GM18858 (cell line): ENCODE results near the gene TEX54.
"Not testable (repeated sequence)": the region's sequence is repeated elsewhere in the genome, so short reads cannot be mapped to it uniquely, and the experiment has no call there.

Experiments used
- ATAC-seq: cut with Tn5 transposase; IDR thresholded peaks from one replicate; pipeline ENCODE4 v1.9.1; 2021; ENCODE audit not compliant: unreplicated experiment

The TEX54 gene

DNA sequence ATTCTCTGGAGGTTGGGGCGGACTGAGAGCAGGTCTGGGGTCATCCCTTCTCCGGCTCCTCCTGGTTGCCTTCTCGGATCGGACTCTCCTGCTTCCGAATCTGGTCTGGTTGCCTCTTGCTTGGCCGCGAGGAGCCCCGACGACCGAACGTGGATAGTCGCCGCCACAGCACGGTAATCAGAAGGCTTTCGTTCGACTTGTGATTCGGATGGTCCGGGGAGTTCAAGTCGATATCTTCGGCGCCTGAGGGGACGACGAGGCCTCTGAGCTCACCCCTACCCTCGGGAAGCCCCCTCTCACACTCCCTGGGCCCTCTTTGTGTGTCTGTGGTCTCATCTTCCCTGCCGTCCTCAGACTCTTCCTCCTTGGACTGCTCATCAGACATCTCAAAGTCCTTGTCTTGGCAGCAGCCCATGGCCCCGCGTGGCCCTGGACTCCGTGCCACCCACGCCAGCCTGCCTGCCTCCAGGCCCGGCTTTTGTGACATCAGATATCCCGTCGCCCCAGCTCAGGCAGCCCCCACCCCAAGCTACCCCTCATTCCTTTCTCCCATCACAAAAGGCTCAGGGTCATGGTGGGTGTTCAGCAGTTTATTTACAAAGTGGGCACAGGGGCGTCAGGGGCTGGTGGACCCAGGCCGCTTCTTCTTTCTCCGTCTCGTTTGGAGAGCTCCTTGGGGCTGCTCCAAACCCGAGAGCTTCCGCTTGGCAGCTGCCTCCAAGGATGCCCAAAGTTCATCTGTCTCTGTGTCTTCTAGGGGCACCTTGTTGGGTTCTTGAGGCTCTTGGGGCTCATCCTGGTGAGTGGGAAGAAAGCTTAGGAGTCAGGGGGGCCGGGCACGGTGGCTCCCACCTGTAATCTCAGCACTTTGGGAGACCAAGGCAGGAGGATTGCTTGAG is at the start of gene TEX54:
TSS of gene TEX54 (minus strand) at position 506 of the 899 bp plus-strand sequence.
- peak; percentile 5 for ATAC-seq

DNA sequence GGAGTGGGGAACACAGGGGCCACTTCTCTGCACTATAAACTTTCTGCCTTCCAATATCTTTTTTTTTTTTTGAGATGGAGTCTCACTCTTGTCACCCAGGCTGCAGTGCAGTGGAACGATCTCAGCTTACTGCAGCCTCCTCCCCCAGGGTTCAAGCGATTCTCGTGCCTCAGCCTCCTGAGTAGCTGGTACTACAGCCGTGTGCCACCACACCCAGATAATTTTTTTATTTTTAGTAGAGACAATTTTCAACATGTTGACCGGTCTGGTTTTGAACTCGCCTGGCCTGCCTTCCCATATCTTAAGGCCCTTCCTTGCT is 49.7 kb upstream of the TEX54 start:
- ATAC-seq, result no peak

DNA sequence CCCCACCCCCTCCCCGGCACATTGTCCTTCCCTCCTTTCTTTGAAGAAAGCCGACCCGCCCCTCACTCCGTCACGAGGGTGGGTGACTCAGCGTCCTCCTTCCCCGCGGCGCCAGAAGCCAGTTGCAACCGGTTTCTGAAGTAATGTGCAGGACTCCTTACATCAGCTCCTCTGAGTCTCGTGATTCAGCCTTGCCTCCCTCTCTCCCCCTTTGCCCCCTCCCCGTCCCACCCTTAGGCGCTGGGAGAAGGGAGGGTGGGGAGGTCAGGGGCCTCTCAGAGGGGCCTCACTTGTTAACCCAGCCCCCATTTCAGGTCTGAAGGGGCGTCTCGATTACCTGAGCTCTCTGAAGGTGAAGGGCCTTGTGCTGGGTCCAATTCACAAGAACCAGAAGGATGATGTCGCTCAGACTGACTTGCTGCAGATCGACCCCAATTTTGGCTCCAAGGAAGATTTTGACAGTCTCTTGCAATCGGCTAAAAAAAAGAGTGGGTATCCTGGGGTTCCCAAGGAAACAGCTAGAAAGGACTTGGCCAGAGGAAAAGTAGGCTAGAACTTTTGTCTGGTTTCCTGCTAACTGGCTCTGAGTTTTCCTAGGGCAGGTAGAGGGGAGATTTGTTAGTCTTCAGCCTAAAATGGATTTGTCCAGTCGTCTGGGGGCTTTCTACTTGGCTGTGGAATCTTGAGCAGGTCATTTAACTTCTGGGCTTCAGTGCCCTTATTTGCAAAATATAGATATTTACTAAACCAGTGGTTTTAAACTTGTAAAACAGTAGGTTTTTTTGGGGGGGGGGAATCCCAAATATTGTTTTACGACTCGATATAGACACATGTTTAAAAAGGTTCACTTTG is 49.2 kb upstream of the TEX54 start:
- peak; percentile 30 for ATAC-seq

DNA sequence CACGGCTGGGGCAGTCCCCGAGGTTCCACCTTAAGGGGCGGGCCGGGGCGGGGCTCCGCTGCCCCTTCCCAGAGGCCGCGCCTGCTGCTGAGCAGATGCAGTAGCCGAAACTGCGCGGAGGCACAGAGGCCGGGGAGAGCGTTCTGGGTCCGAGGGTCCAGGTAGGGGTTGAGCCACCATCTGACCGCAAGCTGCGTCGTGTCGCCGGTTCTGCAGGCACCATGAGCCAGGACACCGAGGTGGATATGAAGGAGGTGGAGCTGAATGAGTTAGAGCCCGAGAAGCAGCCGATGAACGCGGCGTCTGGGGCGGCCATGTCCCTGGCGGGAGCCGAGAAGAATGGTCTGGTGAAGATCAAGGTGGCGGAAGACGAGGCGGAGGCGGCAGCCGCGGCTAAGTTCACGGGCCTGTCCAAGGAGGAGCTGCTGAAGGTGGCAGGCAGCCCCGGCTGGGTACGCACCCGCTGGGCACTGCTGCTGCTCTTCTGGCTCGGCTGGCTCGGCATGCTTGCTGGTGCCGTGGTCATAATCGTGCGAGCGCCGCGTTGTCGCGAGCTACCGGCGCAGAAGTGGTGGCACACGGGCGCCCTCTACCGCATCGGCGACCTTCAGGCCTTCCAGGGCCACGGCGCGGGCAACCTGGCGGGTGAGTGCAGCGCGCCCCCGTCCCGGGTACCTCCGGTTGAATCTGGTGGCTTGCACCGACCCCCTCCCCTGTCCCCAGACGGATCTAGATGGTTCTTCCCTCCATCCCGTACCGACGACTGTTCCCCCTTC is 48.4 kb upstream of the TEX54 start, which contains the start of gene SLC3A2:
TSS of gene SLC3A2 (plus strand) at position 94 of the 776 bp plus-strand sequence. CDS start at position 222, 128 bp downstream.
- peak; percentile 48 for ATAC-seq

DNA sequence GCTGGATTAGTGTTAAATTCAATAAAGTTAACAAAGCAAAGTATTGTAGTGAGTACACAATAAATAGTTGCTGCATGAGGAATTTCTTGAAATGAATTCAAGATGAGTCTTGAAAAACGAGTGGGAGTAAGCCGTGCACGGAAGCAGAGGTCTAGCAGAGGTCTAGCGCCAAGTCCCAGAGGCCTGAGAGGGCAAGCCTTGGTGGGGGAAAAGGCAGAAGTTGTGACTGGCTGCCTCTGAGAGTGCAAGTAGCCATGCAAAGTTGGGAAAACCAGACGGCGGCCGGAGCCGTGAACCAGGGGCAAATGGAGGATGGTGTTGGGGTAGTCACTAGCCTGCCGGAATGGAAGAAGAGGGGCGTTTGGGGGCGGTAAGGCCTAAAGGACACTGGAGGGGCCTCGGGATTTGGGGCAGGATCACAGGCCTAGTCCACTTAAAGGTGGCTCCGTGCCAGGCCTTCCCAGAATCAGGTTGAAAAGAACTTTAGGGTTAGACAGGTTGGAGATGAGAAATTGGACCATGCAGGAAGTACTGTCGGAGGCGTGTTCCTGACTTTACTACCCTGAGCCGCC is 47.7 kb upstream of the TEX54 start:
- ATAC-seq, result no peak

DNA sequence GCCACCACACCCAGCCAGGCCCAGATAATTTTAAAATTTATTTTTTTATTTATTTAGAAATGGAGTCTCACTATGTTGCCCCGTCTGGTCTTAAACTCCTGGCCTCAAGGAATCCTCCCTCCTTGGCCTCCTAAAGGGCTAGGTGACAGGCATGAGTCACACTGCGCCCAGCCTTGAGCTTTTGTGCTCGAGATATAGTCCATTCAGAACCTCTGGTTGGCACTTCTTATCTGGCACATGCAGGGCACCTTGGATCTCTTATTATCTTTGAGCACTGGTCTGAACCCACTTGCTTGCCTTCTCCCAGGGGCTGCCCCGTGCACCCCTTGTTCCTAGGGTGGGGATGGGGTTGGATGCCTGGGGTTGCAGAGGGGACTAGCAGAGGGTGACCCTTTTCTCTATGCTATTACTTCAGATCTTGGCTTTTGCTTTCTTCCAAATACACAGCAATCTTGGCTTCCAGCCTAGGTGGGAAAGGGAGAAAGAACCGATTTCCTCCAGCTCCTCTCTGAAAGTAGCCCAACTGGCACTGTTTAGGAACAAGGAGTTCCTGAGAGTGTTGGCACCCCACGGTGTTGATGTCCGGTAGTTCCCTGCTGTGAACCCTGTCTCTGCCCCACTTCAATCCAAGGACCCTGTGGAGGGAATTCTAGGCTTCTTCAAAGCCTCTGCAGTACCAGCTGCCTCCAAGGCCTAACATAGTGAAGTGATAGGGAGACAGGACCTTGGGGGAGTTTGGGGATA is 46.8 kb upstream of the TEX54 start:
- ATAC-seq, result no peak

GRCh38 chr11:62876712-62877111 is 44.1 kb upstream of the TEX54 start:
- no peak for ATAC-seq

- ATAC-seq, result no peak
Observed at GRCh38 chr11:62875698-62876478, 43.2 kb upstream of the TEX54 start.

GRCh38 chr11:62874851-62875250 is 42.2 kb upstream of the TEX54 start:
- no peak for ATAC-seq

- ATAC-seq, result no peak
Observed at GRCh38 chr11:62865635-62866034, 33.0 kb upstream of the TEX54 start.

DNA sequence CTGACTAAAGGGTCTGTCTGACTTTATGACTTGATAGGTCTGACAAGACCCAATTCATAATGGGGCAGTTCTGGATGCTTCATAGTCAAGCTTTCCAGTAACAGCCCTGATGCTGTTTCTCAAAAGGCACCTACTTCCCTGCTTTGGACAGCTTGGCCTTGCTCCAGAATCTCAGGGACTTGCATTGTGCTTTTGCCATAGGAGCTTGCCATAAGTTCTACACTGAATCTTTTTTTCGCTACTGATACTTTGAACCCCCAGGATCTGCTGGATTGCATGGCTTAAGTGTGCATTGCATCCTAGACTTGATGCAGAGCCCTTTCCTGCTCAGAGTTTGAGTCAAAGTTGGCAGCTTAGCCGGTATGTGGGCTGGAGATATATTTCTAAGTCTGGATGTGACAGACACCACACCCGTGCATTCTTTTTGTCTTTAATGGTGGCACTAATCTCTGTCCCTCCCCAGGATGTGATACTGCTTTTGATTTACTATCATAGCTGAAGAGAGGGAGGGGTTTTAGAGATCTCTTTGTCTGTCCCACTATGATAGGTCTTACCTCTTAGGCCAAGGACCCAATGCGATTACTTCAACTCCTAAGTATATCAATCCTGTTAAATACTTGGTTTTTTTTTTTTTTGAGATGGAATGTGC is 31.2 kb upstream of the TEX54 start:
- no peak for ATAC-seq

GRCh38 chr11:62861564-62862192 is 29.0 kb upstream of the TEX54 start:
- not testable (repeated sequence) for ATAC-seq

- ATAC-seq, result no peak
Observed at GRCh38 chr11:62860835-62861563, 28.4 kb upstream of the TEX54 start.

GRCh38 chr11:62859281-62859703 is 26.7 kb upstream of the TEX54 start:
- ATAC-seq, result not testable (repeated sequence)

- ATAC-seq, result no peak
Observed at GRCh38 chr11:62858201-62858600, 25.6 kb upstream of the TEX54 start.

DNA sequence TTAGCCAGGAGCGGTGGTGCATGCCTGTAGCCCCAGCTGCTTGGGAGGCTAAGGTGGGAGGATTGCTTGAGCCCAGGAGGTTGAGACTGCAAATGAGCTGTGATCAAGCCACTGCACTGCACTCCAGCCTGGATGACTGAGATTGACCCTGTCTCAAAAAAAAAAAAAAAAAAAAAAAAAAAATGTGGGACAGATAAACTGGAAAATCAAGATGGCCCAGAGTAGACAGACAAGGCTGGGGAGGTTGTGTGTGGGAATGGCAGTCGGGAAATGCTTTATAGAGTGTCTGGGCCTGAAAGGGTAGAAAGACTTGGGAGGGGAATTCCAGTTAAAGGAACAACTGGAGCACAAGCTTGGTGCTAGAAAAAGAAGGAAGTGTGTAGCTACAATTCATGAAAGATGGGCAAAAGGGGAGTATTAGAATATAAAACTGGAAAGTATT is 24.9 kb upstream of the TEX54 start:
- ATAC-seq, result no peak

DNA sequence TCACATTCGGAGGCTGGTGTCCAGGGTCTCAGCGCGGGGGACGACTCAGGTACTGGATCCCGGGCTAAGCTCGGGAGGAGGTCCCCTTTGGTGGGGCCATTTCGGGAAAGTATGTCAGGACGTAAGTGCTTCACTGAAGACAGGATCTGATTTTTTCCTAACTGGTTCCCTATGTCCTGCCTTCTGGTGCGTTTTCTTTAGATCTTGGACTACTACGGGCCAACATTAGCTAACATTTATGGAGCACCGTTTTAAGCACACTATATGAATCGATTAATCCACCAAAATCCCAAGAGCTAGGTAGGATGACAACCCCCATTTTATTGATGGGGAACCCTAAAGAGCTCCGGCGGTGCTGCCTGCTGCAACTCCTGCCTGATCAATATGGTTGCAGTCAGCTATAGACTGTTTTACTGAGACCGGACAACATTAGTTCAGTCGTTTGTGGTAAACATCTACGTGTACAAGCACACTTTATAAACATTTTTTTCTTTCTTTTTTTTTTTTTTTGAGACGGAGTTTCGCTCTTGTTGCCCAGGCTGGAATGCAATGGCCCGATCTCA is 23.8 kb upstream of the TEX54 start:
- ATAC-seq, result no peak
